NCI-H524 treated with DMSO at 0.1 percent for 48 hours (cell line): ENCODE measurements around the gene STX5.
A peak's percentile ranks its signal among the peaks of the same experiment; 100 is the strongest.
"Not testable (repeated sequence)": the region's sequence is repeated elsewhere in the genome, so short reads cannot be mapped to it uniquely, and the experiment has no call there.

Experiments used
- DNase-seq: peaks from one replicate; lab custom pipeline; 2025; lab: John Stamatoyannopoulos, UW

STX5 gene, protein sequence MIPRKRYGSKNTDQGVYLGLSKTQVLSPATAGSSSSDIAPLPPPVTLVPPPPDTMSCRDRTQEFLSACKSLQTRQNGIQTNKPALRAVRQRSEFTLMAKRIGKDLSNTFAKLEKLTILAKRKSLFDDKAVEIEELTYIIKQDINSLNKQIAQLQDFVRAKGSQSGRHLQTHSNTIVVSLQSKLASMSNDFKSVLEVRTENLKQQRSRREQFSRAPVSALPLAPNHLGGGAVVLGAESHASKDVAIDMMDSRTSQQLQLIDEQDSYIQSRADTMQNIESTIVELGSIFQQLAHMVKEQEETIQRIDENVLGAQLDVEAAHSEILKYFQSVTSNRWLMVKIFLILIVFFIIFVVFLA

DNA sequence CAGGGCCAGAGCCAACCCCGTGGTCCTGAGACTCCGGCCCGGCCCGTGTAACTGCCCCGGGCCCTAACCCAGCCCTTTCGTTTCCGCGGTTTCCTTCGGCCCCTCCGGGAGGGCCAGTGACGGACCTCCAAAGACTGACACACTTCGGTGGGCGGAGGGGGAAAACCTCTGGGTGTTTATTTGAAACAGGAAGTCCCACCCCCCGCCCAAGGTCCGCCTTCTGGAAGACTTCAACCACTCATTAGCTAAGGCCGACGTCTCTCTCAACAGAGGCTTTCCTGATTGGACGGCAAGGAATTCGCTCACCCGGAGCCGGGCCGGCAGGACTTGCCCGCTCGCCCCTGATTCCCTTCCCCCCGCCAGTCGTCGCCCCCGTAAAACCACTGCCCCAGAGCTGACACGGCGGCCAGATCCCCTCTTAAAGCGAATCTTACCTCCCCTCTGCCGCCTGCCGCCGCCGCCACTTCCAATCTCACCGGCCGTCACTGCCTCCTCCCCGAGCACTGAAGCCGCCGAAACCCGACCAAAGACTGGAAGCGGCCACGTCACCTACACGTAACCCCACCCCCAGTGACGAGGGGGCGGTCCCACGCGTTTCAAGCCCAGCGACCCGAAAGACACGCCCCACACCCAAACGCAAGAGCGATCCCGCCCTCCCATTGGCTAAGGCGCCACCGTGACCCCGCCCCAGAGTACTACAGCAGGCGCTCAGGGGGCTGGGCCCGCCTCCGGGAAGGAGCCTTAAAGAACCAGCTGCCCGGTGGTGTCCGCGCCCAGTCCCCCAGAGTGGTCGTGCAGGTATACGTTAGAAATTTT, at the start of gene STX5:
STX5 (minus strand) TSS at position 532 of the 816 bp plus-strand sequence. CDS start 808 bp downstream, outside the sequence.
- peak; percentile 91 for DNase-seq

- DNase-seq, result no peak
Observed at GRCh38 chr11:62880803-62881578, 49.1 kb upstream of the STX5 start, which contains the start of gene SLC3A2. Gene SLC3A2, plus strand, starts transcription at chr11:62880896. Its CDS starts 128 bp downstream, at chr11:62881024.

GRCh38 chr11:62880231-62880802, 48.5 kb upstream of the STX5 start:
- DNase-seq, result no peak

DNA sequence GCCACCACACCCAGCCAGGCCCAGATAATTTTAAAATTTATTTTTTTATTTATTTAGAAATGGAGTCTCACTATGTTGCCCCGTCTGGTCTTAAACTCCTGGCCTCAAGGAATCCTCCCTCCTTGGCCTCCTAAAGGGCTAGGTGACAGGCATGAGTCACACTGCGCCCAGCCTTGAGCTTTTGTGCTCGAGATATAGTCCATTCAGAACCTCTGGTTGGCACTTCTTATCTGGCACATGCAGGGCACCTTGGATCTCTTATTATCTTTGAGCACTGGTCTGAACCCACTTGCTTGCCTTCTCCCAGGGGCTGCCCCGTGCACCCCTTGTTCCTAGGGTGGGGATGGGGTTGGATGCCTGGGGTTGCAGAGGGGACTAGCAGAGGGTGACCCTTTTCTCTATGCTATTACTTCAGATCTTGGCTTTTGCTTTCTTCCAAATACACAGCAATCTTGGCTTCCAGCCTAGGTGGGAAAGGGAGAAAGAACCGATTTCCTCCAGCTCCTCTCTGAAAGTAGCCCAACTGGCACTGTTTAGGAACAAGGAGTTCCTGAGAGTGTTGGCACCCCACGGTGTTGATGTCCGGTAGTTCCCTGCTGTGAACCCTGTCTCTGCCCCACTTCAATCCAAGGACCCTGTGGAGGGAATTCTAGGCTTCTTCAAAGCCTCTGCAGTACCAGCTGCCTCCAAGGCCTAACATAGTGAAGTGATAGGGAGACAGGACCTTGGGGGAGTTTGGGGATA, 47.6 kb upstream of the STX5 start:
- no peak for DNase-seq

GRCh38 chr11:62876712-62877111, 44.9 kb upstream of the STX5 start:
- no peak for DNase-seq

- no peak for DNase-seq
Observed at GRCh38 chr11:62875698-62876478, 44.0 kb upstream of the STX5 start.

GRCh38 chr11:62874851-62875250, 43.0 kb upstream of the STX5 start:
- no peak for DNase-seq

DNA sequence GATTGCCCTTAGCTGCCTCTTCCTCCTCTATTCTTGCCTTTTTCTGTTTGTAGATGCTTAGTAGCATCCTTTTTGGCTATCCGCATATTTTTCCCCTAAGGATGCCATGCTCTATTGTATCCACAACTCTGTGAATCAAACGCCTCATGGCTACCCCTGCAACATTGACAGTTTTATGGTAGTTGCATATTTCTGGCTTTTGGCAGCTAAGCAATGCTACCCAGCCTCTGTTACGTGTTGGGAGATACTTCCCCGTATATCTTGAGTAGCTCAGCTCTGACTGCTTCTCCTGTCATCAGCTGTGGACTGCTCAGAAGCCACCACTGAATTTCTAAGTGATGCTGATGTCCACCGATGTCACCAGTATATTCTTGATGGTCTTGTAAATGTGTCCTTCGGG, 33.8 kb upstream of the STX5 start:
- no peak for DNase-seq

- no peak for DNase-seq
Observed at GRCh38 chr11:62863687-62864335, 32.0 kb upstream of the STX5 start.

GRCh38 chr11:62861564-62862192, 29.8 kb upstream of the STX5 start:
- DNase-seq, result not testable (repeated sequence)

DNA sequence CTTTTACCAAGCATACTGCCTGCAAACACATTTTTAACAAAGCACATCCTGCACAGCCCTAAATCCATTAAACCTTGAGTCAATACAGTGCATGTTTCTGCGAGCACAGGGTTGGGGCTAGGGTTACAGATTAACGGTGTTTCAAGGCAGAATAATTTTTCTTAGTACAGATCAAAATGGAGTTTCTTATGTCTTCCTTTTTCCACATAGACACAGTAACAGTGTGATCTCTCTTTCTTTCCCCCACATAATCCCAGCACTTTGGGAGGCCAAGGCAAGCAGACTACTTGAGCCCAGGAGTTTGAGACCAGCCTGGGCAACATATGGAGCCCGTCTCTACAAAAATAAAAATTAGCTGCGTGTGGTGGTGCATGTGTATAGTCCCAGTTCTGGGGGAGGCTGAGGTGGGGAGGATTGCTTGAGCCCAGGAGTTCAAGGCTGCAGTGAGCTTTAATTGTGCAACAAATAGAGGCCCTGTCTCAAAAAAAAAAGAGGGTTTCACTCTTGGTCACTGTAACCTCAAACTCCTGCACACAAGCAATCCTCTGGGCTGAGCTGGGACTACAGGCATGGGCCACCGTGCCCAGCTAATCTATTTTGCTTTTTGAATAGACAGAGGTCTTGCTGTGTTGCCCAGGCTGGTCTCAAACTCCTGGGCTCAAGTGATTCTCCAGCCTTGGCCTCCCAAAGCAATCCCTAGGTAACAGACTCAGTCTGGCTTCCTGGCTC, 29.1 kb upstream of the STX5 start:
- no peak for DNase-seq

GRCh38 chr11:62859281-62859703, 27.4 kb upstream of the STX5 start:
- not testable (repeated sequence) for DNase-seq

DNA sequence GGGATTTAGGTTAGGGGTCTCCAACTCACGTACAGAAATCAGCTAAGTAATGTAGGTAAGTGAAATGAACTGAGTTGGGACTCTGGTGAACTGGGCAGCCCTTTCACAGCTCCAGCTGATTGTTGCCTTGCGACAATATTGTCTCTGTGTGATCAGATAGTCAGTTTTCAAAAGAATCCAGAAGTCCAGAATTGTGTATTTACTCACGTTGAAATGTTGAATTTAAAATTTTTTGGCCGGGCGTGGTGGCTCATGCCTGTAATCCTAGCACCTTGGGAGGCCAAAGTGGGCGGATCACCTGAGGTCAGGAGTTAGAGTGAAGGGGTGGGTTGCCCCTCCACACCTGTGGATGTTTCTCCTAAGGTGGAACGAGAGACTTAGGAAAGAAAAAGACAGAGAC, 26.4 kb upstream of the STX5 start:
- DNase-seq, result no peak

- no peak for DNase-seq
Observed at GRCh38 chr11:62857541-62857982, 25.7 kb upstream of the STX5 start.

GRCh38 chr11:62856333-62856895, 24.6 kb upstream of the STX5 start:
- DNase-seq, result no peak

GRCh38 chr11:62855571-62856332, 23.9 kb upstream of the STX5 start:
- peak; percentile 79 for DNase-seq

GRCh38 chr11:62854825-62855570, 23.1 kb upstream of the STX5 start:
- no peak for DNase-seq
